Mesothelial cell of epicardium (in vitro differentiated cells): ENCODE results near the gene FRMD4A. TPM values are rescaled to one million over a fixed set of nuclear protein-coding genes. Genes with fewer than 3 reads are reported as not detected.

Experiments used
- DNase-seq, 2 experiments: peaks; one replicate each; pipeline ENCODE4 v3.0.0; 2021; ENCODE audit warnings: low spot score in 2 of 2; ENCODE audit not compliant: unreplicated experiment in 2 of 2
- H3K27ac Mint-ChIP-seq: 2 replicates; pipeline ENCODE4 v1.8.0; 2021; ENCODE audit warnings: mixed read lengths
- H3K27me3 Mint-ChIP-seq: 2 replicates; pipeline ENCODE4 v1.8.0; 2021; ENCODE audit warnings: low read depth, mixed read lengths
- H3K36me3 Mint-ChIP-seq: 2 replicates; pipeline ENCODE4 v1.8.0; 2021; ENCODE audit warnings: mixed read lengths
- H3K4me1 Mint-ChIP-seq: 2 replicates; pipeline ENCODE4 v1.8.0; 2021; ENCODE audit warnings: mixed read lengths
- H3K4me3 Mint-ChIP-seq: 2 replicates; pipeline ENCODE4 v1.8.0; 2021; ENCODE audit warnings: mild to moderate bottlenecking, moderate library complexity, mixed read lengths
- H3K9me3 Mint-ChIP-seq: 2 replicates; pipeline ENCODE4 v1.8.0; 2021; ENCODE audit warnings: mixed read lengths
- CTCF ChIP-seq: fragments of 200-600 bp; sonication (generic); IDR thresholded peaks from one replicate; pipeline ENCODE4 v1.5.0; 2021; ENCODE audit warnings: antibody characterized with exemption; ENCODE audit not compliant: unreplicated experiment
- total RNA-seq: library from RNA; stranded (reverse); gene quantifications from 3 replicates; pipeline ENCODE4 v1.2.1, GENCODE V29; 2021

FRMD4A gene
- total RNA-seq, 1 donor from 2014 or later, result 45.0 TPM

GRCh38 chr10:13997650-13998049, 333.1 kb downstream of the FRMD4A start:
- H3K9me3 Mint-ChIP-seq, result peaks cover 14% of the 10 kb centered on the region
- peaks cover 6% of the 10 kb centered on the region for H3K36me3 Mint-ChIP-seq
- peaks cover 10% of the 10 kb centered on the region for H3K27me3 Mint-ChIP-seq
- DNase-seq, result no peak
- peaks cover 8% of the 10 kb centered on the region for H3K4me1 Mint-ChIP-seq
- no peak overlapping the region for H3K4me3 Mint-ChIP-seq
- no peak overlapping the region for H3K27ac Mint-ChIP-seq
- no peak for TF ChIP-seq CTCF

- Mint-ChIP-seq H3K27ac (no peak overlapping the region), H3K27me3 (peaks cover 4% of the 10 kb centered on the region), H3K4me3 (no peak overlapping the region), H3K36me3 (peaks cover 6% of the 10 kb centered on the region), H3K4me1 (peaks cover 21% of the 10 kb centered on the region), H3K9me3 (peaks cover 14% of the 10 kb centered on the region)
- no peak for DNase-seq
- TF ChIP-seq CTCF, result no peak
Measured at GRCh38 chr10:13994932-13995331, 335.8 kb downstream of the FRMD4A start.

GRCh38 chr10:13993673-13994089, 337.0 kb downstream of the FRMD4A start:
- Mint-ChIP-seq H3K4me1 (peaks cover 22% of the 10 kb centered on the region), H3K36me3 (peaks cover 4% of the 10 kb centered on the region), H3K27ac (no peak overlapping the region), H3K9me3 (peaks cover 9% of the 10 kb centered on the region), H3K27me3 (peaks cover 4% of the 10 kb centered on the region), H3K4me3 (no peak overlapping the region)
- no peak for DNase-seq
- TF ChIP-seq CTCF, result no peak

DNA sequence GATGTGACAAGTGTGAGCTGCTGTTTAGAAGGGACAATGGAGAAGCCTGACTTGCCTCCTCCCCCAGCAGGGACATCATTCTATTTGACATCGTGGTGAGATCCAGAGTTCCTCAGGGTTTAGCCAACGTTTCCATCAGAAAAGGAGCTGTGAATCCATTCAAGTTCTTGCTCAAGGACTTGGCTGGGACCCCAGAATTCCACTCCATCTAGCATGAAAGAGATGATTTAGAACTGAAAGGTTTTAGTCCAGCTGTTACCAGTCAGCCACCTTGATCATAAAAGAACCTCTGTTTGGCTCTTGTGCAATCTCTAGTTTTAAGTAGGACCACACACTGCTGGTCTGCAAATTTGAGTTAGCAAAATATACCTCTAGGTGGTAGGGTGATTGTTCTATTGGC, 337.6 kb downstream of the FRMD4A start:
- Mint-ChIP-seq H3K27me3 (peaks cover 4% of the 10 kb centered on the region), H3K9me3 (peaks cover 7% of the 10 kb centered on the region), H3K4me1 (peaks cover 22% of the 10 kb centered on the region), H3K4me3 (no peak overlapping the region), H3K27ac (peak overlapping the region; percentile 51), H3K36me3 (no peaks in the 10 kb centered on the region)
- DNase-seq, result no peak
- no peak for TF ChIP-seq CTCF

DNA sequence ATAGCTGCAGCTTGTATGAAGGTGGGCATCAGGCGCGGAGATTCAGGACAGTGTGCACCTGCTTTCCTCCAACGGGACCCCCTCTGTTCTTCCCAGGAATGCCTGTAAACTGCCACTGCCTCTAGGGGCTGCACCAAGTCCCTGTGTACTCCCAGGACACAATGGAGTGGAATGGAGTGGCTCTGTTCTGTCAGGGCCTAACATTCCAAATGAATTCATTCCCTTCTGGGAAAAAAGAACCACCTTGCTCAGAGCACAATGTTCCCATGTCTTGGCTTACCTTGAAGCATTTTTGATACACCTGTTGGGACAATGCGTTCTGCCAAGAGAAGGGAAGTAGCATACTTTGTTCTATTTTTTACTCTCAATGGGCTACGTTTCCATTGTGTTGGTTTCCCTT, 339.4 kb downstream of the FRMD4A start:
- no peak for DNase-seq
- TF ChIP-seq CTCF, result no peak
- no peaks in the 10 kb centered on the region for H3K36me3 Mint-ChIP-seq
- H3K27me3 Mint-ChIP-seq, result peaks cover 2% of the 10 kb centered on the region
- H3K9me3 Mint-ChIP-seq, result peaks cover 3% of the 10 kb centered on the region
- H3K27ac Mint-ChIP-seq, result no peak overlapping the region
- no peak overlapping the region for H3K4me3 Mint-ChIP-seq
- peaks cover 25% of the 10 kb centered on the region for H3K4me1 Mint-ChIP-seq

GRCh38 chr10:13990946-13991345, 339.8 kb downstream of the FRMD4A start:
- DNase-seq, result no peak
- Mint-ChIP-seq H3K9me3 (peaks cover 3% of the 10 kb centered on the region), H3K4me1 (peaks cover 25% of the 10 kb centered on the region), H3K27ac (no peak overlapping the region), H3K36me3 (no peaks in the 10 kb centered on the region), H3K27me3 (peaks cover 2% of the 10 kb centered on the region), H3K4me3 (no peak overlapping the region)
- TF ChIP-seq CTCF, result no peak
